ENCODE data around the gene GLB1L.

GLB1L gene

GRCh38 chr2:219281588-219281987 is 36.3 kb upstream of the GLB1L start:
- H3K27me3 ChIP-seq (ENCODE audit: insufficient read depth, low read depth) = no peaks in the 10 kb centered on the region
- H3K4me1 ChIP-seq (ENCODE audit: low read depth, poor library complexity, severe bottlenecking) = peaks cover 28% of the 10 kb centered on the region
- TF ChIP-seq CTCF (conservative IDR thresholded peaks at IDR 0.05; ENCODE audit: low read depth, low read length) = no peak
- no peak overlapping the region for H3K4me2 ChIP-seq
- H3K4me3 ChIP-seq (IDR thresholded peaks at IDR 0.05; ENCODE audit: insufficient read depth, low read depth, low read length) = no peak overlapping the region
- no peaks in the 10 kb centered on the region for H3K36me3 ChIP-seq (ENCODE audit: insufficient read depth)
- H2AFZ ChIP-seq (ENCODE audit: low read depth) = no peak overlapping the region
- H3K79me2 ChIP-seq (ENCODE audit: insufficient read depth, low read depth) = no peaks in the 10 kb centered on the region
- H3K9ac ChIP-seq = no peak overlapping the region
- no peaks in the 10 kb centered on the region for H4K20me1 ChIP-seq (ENCODE audit: insufficient read depth)
- H3K27ac ChIP-seq = no peak overlapping the region

DNA sequence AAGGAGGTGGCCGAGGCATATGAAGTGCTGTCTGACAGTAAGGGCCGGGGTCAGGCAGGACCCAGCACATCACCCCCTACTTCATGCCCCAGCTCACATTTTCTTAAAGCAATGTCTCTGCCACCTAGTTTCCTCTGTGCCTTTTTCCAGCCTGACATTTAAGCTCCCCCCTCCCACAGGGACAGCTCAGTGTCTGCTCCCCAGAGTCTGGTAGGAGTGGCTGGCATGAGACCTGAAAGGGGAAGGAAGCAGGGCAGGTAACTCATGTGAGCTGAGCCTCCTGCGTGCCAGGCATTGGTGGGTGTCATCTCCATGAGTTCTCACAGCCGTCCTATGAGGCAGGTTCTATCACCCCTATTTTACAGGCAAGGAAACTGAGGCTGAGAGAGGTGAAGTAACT is 35.4 kb upstream of the GLB1L start:
- Histone ChIP-seq H3K36me3 (ENCODE audit: insufficient read depth) (no peaks in the 10 kb centered on the region), H4K20me1 (ENCODE audit: insufficient read depth) (no peaks in the 10 kb centered on the region), H3K79me2 (ENCODE audit: insufficient read depth, low read depth) (no peaks in the 10 kb centered on the region), H3K9ac (no peak overlapping the region), H3K27ac (no peak overlapping the region), H3K4me3 (IDR thresholded peaks at IDR 0.05; ENCODE audit: insufficient read depth, low read depth, low read length) (no peak overlapping the region), H3K27me3 (ENCODE audit: insufficient read depth, low read depth) (no peaks in the 10 kb centered on the region), H3K4me1 (ENCODE audit: low read depth, poor library complexity, severe bottlenecking) (peaks cover 28% of the 10 kb centered on the region), H3K4me2 (no peak overlapping the region), H2AFZ (ENCODE audit: low read depth) (no peak overlapping the region)
- no peak for TF ChIP-seq CTCF (conservative IDR thresholded peaks at IDR 0.05; ENCODE audit: low read depth, low read length)

- H3K4me3 ChIP-seq (IDR thresholded peaks at IDR 0.05; ENCODE audit: insufficient read depth, low read depth, low read length) = no peak overlapping the region
- peak overlapping the region; percentile 73; the same call in 1 of the 2 replicates for H3K9ac ChIP-seq
- TF ChIP-seq CTCF (conservative IDR thresholded peaks at IDR 0.05; ENCODE audit: low read depth, low read length) = no peak
- peak overlapping the region; percentile 80 for H3K27ac ChIP-seq
- H3K4me1 ChIP-seq (ENCODE audit: low read depth, poor library complexity, severe bottlenecking) = peaks cover 28% of the 10 kb centered on the region
- H3K36me3 ChIP-seq (ENCODE audit: insufficient read depth) = no peaks in the 10 kb centered on the region
- peak overlapping the region; percentile 75 for H2AFZ ChIP-seq (ENCODE audit: low read depth)
- no peaks in the 10 kb centered on the region for H3K27me3 ChIP-seq (ENCODE audit: insufficient read depth, low read depth)
- no peaks in the 10 kb centered on the region for H3K79me2 ChIP-seq (ENCODE audit: insufficient read depth, low read depth)
- peak overlapping the region; percentile 89 for H3K4me2 ChIP-seq
- H4K20me1 ChIP-seq (ENCODE audit: insufficient read depth) = no peaks in the 10 kb centered on the region
These were observed 34.8 kb upstream of the GLB1L start for GRCh38 chr2:219279916-219280516.

- Histone ChIP-seq H3K27me3 (ENCODE audit: insufficient read depth, low read depth) (no peaks in the 10 kb centered on the region), H2AFZ (ENCODE audit: low read depth) (peak within 1 kb of the TSS; percentile 90), H4K20me1 (ENCODE audit: insufficient read depth) (no peaks in the 10 kb centered on the region), H3K4me2 (peak within 1 kb of the TSS; percentile 89), H3K36me3 (ENCODE audit: insufficient read depth) (no peaks in the 10 kb centered on the region), H3K9ac (peak within 1 kb of the TSS; percentile 73), H3K4me3 (IDR thresholded peaks at IDR 0.05; ENCODE audit: insufficient read depth, low read depth, low read length) (peak within 1 kb of the TSS; percentile 70), H3K27ac (peak within 1 kb of the TSS; percentile 80), H3K79me2 (ENCODE audit: insufficient read depth, low read depth) (no peaks in the 10 kb centered on the region), H3K4me1 (ENCODE audit: low read depth, poor library complexity, severe bottlenecking) (peaks cover 28% of the 10 kb centered on the region)
- no peak; the same call in 1 of the 2 replicates for TF ChIP-seq CTCF (conservative IDR thresholded peaks at IDR 0.05; ENCODE audit: low read depth, low read length)
These were observed 34.1 kb upstream of the GLB1L start, which contains the start of gene DNAJB2 for GRCh38 chr2:219279151-219279915. TSS of gene DNAJB2 (plus strand) at chr2:219279366. CDS start at chr2:219279834, 468 bp downstream.

Data from KMS-11 (cell line).